M059J (cell line): ENCODE measurements around the gene HMOX2. TPM values are rescaled to one million over a fixed set of nuclear protein-coding genes. Genes with fewer than 3 reads are reported as not detected.

Experiments used
- DNase-seq: peaks from one replicate; pipeline ENCODE4 v3.0.0-alpha.2; 2012; ENCODE audit warnings: low read depth
- total RNA-seq: library from RNA; depleted of rRNA; stranded (reverse); fragments of >200 nt; shearing (Covaris generic); gene quantifications from 2 replicates; pipeline ENCODE4 v1.2.3, GENCODE V29; 2014

HMOX2 gene
- total RNA-seq, 1 experiment from 2014 or later, result 86.1 TPM

DNA sequence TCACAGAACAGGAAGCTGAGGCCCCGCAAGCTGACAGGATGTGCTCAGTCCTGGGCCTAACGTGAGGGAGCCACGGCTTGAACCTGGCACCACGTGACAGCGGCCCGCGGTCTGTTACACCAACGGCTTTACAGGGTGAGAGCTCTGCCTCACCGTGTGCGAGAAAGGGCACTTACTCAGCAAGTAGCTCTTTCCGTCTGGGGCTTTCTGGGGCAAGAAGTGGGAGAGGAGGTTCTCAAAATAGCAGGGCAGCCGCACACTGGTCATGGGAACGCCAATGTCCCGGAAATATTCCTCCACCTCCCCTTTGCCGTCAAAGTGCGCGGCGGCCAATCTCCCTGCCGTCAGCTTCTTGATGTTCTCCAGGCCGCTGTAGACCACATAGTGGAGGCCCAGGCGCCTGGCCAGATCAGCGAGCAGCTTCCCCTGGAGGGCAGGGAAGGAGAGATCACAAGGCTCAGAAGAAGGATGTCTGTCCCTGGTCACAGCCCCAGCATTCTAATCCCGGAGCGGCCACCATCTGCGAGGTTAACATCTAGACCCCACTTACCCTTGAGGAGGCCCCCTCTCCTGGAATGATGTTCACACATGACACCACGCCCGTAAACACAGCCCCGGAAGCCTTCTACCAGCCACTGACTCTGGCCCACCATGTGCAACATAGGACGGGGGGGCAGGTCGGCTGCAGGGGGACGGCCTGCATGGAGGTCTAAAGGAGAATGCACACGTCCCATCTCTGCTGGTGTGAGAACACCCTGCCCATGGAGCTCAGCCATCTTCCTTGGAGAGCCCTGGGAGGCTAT lies 10.0 kb upstream of the HMOX2 start:
- DNase-seq, result no peak

DNA sequence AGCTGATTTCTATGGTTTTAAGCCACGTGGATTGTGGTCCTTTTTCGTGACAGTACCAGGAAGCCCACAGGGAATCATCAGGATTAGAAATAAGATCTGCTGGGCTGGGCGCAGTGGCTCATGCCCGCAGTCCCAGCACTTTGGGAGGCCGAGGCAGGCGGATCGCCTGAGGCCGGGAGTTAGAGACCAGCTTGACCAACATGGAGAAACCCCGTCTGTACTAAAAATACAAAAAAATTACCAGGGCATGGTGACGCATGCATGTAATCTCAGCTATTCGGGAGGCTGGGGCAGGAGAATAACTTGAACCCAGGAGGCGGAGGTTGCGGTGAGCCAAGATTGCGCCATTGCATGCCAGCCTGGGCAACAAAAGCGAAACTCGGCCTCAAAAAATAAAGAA lies 8.3 kb upstream of the HMOX2 start:
- no peak for DNase-seq

DNA sequence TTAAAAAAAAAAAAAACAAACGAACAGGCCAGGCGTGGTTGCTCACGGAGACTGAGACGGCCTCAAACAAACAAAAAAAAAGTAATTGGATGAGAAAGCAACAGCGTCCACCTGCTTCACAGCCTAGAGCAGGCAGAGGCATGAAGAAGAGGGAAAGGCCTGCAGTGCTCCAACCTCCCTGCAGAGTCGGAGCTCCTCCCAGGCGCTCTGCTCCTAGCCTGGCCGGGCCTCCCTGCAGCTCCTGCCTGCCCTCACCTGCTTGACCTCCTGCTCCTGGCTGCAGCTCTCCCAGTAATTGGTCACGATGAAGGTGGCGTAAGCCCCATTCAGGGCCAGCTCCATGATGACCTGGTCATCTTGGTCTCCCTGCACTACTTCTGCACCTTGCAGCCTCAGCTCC lies 7.2 kb upstream of the HMOX2 start:
- DNase-seq, result no peak

DNA sequence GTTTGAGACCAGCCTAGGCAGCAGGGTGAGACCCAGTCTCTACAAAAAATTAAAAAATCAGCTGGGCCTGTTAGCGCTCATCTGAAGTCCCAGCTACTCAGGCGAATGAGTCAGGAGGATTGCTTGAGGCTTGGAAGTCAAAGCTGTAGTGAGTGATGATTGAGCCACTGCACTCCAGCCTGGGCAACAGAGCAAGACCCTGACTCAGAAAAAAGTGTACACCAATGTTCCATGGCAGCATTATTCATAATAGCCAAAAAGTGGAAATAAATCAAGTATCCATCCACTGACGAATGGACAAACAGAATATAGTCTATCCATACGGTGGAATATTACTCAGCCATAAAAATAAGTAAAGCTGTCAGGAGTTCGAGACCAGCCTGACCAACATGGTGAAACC lies 4.3 kb upstream of the HMOX2 start:
- DNase-seq, result no peak

DNA sequence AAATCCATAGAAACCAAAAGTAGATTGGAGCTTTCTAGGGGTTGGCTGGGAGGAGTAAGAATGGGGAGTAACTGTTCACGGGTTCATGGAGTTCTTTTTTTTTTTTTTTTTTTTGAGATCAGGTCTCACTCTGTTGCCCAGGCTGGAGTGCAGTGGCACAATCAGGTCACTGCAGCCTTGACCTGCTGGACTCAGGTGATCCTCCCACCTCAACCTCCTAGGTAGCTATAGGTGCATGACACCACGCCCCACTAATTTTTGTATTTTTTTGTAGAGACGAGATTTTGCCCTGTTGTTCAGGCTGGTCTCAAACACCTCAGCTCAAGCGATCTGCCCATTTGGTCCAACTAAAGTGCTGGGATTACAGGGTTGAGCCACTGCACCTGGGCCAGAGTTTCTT lies 3.3 kb upstream of the HMOX2 start:
- no peak for DNase-seq

DNA sequence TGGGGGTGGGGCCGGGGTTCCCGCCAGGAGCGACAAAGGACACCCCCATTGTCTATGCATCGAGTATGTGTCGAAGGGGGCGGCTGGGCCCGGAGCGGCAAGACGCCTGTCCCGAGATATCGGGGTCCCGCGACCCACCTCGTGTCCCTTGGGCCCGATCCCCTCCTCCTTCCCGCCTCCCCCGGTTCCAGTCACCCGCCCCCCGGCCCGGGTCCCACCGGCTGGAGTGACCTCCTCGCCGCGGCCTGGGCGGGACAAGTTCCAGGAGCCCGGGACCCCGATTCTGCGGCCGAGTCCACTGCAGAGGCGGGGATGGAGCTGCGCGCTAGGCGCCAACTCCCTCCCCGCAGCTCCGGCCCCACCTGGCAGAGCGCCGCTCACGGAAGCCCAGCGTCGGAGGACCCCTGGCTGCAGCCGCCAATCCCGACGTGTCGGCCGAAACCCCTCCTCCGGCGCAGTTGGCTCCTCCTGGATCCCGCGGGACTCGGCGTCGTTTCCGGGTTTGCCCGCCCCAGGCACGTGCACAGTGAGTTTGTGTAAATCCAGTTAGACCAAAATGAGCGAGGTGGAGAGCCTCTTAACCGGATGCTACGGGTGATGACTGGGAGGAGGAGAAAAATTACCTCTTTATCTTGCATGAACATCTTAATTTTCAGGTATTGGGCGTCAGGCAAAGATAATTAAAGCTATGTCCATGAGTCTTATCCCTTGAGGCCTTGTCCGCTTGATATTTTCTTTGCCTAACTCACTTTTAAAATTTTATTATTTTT lies 1.8 kb upstream of the HMOX2 start, which contains the start of gene NMRAL1:
TSS of gene NMRAL1 (minus strand) at position 434 of the 770 bp plus-strand sequence. CDS start 493 bp downstream, outside the sequence.
- DNase-seq, result peak; percentile 92

DNA sequence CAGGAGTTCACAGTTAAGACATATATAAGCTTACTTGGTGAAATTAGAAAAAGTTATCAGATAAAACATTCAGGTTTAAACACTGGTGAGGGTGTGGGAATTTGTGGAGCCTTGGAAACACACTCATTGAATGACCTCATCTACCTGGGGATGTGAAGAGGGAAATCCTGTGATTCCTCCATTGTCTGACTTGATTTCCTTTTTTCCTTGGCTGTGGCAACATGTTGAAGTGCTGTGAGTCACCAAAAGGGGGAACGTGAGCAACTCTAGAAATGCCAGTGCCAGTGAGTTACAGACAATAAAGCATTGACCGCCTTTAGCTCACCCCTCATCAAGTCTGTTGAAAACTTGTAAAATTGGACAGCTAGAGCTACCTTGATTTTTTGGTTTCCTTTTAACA lies 1.8 kb downstream of the HMOX2 start:
- peak; percentile 74 for DNase-seq

DNA sequence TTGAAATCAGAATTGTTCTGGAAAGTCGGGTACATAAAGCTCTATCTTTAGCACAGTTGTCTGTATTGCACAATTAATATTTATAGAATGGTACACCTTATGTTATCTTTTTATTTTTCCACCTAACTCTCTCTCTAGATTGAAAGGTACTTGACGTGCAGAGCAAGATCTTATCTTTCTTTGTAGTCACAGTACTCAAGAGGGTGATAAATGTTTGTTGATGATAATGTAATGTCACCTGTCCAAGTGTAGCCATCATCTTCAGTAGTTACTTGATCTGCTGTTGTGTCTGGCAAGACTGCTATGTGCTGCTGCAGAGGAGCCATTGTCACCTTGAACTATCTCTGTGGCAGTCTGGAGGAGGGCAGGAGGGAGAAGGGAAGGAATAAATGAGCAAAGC lies 5.3 kb downstream of the HMOX2 start:
- DNase-seq, result no peak

DNA sequence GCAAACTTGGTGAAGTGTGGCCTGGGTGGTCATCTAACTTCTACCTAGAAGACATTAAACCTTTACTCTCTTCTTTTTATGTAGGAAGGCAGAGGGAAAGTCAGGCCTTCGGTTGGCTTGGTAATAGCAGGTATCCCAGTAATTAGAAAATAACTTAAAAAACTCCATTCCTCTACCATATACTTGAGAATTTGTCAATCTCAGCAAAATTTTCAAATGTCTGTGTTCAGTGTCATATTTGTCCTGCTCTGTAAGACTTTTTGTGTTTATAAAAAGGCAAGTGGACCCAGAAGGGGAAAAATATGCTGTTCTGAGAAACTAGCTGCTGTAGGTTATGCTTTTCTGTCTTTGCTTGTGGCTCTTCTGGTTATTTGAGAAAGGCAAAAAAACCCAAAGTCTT lies 5.8 kb downstream of the HMOX2 start:
- no peak for DNase-seq

DNA sequence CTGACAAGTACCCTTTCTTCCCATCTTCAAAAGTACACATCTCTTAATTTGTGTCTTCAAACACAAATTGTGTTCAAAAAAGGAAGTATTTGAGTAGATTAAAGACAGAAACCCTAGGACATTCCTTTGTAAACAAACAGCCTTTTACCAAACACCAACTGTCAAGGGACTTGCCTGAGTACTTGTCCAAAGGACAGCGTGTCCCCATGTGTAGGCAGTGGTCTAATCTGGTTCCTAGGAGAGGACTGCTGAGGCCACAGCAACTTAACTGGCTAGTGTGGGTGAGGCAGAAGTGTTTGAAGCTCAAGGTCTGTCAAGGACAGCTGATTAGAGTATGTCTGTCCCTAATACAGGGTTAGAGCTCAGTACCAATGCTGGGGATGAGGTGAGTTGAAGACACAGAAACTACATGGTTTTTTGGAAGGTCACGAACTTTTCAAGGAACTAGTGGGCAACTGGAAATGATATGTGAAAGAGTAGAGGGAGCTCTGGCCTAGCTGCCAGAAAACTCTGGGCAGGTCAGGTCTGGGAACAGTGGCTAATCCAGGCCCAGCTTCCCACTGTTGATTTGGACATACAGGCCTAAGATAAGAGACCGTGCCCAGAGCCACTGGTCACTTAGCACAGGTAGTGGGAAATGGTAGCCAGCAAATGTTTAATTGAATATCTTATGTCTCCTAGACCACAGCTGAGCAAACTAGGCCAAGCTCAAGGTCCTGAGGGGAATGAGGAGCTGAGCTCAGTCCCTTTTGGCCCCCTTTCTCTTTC lies 10.1 kb downstream of the HMOX2 start:
- no peak for DNase-seq

DNA sequence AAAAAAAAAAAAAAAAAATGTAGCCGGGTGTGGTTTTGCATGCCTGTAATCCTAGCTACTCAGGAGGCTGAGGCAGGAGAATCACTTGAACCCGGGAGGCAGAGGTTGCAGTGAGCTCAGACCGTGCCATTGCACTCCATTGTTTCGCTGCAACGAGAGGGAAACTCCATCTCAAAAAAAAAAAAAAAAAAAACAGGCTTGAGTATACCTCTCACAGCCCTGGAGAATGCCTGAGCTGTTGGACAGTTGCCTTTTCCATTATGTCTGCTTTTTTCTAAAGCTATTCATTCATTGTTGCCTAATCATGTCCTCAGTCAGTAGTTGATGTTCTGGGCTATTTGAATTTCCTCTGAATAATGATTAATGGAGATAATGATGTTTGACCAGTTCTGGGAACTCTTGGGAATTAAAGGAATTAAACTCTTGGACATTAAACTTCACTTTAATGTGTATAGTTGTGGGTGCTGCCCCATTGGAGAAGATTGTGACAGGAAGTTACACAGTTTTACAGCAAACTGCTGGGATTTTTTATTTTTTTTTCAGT lies 11.8 kb downstream of the HMOX2 start:
- peak; percentile 64 for DNase-seq

DNA sequence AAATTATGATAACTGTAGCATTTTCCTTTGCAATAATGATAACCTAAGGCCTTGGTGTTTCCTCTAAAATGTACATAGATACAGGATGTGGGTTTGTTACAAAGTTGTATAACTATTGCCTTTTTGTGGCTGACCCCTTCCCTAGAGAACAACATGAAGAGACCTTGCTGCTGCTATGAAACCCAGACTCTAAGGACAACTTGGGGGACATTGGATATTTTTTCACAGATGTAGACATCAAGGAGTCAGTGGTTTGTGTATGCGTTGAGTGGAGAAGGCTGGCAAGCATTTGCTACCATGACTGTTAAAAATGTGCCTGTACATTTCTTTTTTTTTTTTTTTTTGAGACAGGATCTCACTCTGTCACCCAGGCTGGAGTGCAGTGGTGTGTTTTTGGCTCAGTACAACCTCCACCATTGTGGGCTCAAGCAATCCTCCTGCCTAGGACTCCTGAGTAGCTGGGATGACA lies 12.3 kb downstream of the HMOX2 start:
- no peak for DNase-seq

DNA sequence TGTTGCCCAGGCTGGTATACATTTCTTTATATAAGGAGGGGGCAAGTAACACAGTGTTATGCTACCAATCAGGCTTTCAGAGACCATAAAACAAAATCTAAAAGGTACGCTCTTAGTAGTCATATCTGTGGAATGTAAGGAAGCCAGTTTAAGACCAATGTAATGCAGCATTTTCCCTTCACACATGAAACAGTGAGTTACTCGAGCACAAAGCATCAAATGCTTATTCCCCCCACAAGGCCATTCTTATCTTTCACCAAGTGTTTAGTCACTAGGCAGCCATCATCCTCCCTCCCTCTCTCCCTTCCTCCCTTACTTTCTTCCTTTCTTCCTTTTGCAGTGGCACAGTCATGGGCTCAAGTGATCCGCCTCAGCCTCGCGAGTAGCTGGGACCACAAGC lies 12.8 kb downstream of the HMOX2 start:
- DNase-seq, result peak; percentile 89

DNA sequence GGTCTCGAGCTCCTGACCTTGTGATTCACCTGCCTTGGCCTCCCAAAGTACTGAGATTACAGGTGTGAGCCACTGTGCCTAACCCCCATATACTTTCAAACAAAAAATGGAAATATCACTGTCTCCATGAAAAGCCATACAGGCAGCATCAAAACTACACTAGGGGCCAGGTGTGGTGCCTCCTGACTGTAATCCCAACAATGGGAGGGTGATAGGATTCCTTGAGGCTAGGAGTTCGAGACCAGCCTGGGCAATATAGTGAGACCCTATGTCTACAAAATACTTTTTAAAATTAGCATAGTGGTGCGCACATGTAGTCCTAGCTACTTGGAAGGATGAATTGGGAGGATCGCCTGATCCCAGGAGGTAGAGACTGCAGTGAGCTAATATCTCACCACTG lies 15.7 kb downstream of the HMOX2 start:
- no peak for DNase-seq

DNA sequence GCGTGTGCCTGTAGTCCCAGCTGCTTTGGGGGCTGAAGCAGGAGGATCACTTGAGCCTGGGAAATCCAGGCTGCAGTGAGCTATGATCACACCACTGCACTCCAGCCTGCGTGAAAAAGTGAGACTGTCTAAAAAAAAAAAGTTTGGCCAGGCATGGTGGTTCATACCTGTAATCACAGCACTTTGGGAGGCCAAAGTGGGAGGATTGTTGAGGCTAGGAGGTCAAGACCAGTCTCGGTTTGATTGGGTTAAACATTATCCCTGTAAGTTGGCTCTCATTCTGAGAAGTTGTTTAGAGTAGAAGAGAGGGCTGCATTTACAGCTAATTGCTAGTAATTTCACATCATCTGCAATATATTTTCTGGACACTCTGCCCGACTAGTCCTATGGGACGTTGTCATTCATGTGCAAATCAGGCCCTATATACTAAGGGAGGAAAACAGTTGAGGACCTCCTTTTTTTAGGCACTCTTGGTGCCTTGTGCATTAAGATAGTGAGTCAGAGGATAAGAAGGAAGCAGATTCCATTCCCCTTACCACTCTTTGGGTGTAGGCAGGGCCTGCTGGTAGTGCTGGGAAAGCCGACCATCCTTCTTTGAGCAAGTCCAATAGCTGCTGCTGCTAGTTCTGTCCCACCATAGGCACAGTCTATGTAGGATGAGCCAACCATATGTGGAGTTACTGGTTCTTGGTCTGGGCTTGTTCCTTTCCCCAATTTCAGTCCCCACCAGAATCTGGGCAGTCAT lies 18.7 kb downstream of the HMOX2 start:
- DNase-seq, result peak; percentile 88

DNA sequence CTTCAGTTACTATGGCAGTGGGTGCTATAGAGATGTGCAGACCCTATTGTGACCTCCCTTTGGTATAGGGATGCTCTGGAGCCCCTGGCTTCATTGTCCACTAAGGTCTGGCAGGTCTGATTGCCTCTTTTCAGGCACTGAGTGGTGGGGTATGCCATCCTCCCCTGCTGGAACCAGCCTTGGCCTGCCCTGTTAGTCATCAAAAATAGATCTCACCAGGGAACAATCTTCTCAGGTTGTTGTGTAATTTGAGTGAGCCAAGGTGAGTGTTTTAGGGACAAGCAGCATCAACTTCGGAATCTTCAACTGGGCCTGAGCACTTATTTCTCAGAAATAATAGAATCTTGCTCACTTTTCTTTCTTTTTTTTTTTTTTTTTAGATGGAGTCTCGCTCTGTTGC lies 19.6 kb downstream of the HMOX2 start:
- peak; percentile 60 for DNase-seq

DNA sequence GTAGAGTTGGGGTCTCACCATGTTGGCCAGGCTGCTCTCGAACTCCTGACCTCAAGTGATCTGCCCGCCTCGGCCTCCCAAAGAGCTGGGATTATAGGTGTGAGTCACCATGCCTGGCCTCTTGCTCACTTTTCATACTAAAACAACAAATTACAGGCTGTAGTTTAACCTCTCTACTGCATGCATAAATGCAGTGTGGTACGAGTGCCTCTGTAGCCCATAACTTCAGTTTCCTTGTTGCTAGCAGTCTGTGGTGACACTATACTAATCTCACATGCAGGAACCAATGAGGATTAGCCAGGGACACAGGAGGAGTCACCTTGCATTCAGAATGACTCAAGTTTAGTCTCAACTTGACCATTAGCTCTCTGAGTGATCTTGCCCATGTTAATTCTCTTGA lies 20.1 kb downstream of the HMOX2 start:
- DNase-seq, result peak; percentile 97

DNA sequence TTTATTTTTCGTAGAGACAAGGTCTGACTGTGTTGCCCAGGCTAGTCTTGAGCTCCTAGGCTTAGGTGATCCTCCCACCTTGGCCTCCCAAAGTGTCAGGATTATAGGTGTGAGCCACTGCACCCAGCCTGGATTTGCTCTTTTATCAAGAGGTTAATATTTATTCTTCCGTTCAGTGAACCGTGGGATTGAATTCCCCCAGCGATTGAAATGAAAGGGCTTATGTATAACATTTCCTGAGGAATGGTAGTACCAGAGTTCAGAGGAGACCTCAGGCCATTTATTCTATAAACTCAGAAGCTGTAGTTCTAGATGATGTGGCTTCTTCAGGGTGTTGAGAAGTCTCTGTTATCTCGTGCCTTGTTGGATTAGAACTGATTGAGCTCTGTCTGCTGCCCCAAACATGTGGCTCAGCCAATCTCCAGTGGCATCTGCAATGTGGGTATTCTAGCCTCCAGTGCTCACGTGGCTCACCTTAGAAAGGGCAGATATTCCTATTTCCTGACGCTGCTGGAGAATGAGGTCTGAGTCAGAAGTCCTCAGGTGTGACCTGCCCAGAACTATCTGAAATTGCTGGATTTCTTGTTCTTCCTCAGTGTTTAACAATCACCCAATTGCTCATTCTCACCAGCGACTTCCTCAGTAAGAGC lies 22.5 kb downstream of the HMOX2 start:
- no peak for DNase-seq

DNA sequence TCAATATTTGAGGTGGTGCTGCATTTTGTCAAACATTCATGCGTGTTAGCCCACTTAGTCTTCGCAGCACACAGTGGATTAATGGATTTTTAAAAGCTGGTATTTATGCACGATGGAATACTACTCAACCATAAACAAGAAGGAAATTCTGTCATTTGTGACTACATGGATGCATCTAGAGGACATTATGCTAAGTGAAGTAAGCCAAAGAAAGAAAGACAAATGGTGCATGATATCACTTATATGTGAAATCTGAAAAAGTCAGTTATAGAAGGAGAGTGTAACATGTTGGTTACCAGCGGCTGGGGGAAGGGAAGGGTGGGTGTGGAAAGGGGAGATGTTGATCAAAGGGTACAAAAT lies 23.0 kb downstream of the HMOX2 start:
- DNase-seq, result no peak

DNA sequence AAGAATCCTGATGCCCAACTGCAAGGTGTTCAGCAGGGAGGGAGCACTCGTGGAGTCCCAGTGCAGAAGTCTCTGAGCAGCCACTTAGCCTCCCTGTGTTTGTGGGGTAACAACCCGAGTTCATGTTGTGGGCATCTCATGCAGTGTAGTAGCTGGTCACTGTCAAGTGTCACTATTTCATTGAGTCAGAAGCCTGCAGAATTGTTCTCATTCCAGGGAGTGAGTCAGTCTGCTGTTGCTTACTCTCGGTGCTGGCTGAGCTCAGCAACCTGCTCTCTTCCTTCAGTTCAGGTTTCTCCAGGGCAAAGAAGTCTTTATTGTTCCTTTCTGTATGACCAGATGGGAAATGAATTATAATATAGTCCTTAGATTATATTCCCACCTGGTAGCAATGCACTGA lies 24.1 kb downstream of the HMOX2 start:
- peak; percentile 91 for DNase-seq

DNA sequence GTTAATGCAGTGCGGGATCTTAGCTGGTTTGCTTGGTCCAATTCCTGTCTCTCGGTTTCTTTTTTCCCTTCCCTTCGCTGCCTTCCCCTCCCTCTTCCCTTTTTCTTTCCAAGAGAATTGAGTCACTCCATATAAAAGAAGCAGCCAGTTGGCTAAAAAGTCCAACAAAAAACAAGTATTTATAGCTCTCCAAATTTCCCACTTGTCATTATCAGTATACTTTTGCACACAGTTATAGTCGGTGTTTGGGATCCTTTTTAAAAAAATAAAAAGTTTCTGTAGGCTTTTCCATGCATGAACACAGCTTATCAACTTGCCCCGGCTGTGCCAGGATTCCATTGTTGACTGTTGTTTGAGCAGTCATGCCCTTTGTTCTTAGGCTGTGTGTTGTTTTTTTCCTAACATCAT lies 24.9 kb downstream of the HMOX2 start:
- peak; percentile 66 for DNase-seq
